ENCODE measurements around the gene PPM1F. TPM values are rescaled to one million over a fixed set of nuclear protein-coding genes. Genes with fewer than 3 reads are reported as not detected.

PPM1F gene
- total RNA-seq, 8 experiments from 2014 or later: 12.3 to 23.1 (median 16.3) TPM

GRCh38 chr22:21989049-21989448 lies 36.4 kb upstream of the PPM1F start:
- in situ Hi-C loops (cut with MboI; ENCODE audit: low pct_unique_long_range_greater_than_20kb in 2 of 9, low sequenced_read_pairs in 9 of 9, unreplicated experiment in 9 of 9): no loop called here
- H3K4me3 ChIP-seq: no peak overlapping the region
- 0 to 100% (median 62%) methylated on average over 1 to 6 of the region's 6 CpGs; no CpG with 5 or more reads in 2 of the 10 experiments for WGBS, 10 experiments
- H3K27ac ChIP-seq: peak overlapping the region in 1 of 2 donors; percentile 34
- H3K4me1 ChIP-seq (replicated peaks in 1 of 2): no peaks in the 10 kb centered on the region
- ATAC-seq (replicated peaks in 6 of 8): peak in 1 of 8 experiments; percentile 32

DNA sequence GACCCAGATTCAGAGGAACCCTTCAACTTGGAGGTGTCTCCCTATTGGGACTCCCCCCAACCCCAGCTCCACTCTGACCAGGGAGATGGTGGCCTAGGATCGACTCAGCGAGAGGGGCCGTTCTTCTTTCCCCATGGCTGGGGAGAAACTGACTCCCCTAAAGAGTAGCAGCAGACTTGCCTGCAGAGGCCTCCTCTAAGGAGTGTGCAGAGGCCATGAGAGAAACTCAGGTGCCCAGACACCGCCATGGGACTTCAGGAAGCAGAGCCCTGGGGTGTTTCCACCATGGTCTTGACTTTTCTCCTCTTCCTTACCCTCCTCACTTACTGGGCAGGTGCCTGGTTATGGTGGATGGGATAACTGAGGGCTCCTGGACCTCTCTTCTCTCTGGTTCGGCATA lies 32.6 kb upstream of the PPM1F start:
- 67 to 100% (median 95%) methylated on average over 1 to 5 of the region's 5 CpGs; no CpG with 5 or more reads in 6 of the 10 experiments for WGBS, 10 experiments
- Histone ChIP-seq H3K4me3 (no peak overlapping the region), H3K27ac (peak overlapping the region in 1 of 2 donors; percentile 55), H3K4me1 (replicated peaks in 1 of 2) (peaks cover 5 to 8% of the 10 kb centered on the region in 2 donors)
- in situ Hi-C loops (cut with MboI; ENCODE audit: low pct_unique_long_range_greater_than_20kb in 2 of 9, low sequenced_read_pairs in 9 of 9, unreplicated experiment in 9 of 9): no loop called here
- no peak for ATAC-seq (replicated peaks in 6 of 8)

DNA sequence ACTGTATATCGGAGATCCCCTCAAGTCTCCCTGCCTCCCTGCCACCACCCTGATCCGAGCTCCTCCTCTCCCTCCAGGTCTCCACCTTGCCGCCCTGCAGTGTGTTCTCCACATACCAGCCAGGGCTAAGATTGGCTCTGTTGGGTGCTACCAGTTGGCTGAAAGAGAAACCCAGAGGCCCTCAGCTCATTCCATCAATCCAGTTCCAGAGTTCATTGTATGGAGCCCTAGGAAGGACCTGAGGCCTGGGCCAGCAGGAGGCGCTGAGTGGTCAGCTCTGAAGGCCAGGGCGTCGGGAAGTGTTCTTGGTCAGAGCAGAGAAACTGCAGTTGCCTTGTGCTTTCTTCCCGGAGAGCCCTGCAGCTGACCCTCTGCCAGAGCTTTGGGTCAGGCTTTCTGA lies 32.1 kb upstream of the PPM1F start:
- Histone ChIP-seq H3K4me1 (replicated peaks in 1 of 2) (peaks cover 5 to 8% of the 10 kb centered on the region in 2 donors), H3K27ac (peak overlapping the region in 1 of 2 donors; percentile 55), H3K4me3 (no peak overlapping the region)
- ATAC-seq (replicated peaks in 6 of 8): peak in 3 of 8 experiments; percentile 65 to 76 (median 76)
- in situ Hi-C loops (cut with MboI; ENCODE audit: low pct_unique_long_range_greater_than_20kb in 2 of 9, low sequenced_read_pairs in 9 of 9, unreplicated experiment in 9 of 9): no loop called here
- WGBS, 10 experiments: 20 to 100% (median 40%) methylated on average over 1 to 6 of the region's 7 CpGs; no CpG with 5 or more reads in 4 of the 10 experiments

DNA sequence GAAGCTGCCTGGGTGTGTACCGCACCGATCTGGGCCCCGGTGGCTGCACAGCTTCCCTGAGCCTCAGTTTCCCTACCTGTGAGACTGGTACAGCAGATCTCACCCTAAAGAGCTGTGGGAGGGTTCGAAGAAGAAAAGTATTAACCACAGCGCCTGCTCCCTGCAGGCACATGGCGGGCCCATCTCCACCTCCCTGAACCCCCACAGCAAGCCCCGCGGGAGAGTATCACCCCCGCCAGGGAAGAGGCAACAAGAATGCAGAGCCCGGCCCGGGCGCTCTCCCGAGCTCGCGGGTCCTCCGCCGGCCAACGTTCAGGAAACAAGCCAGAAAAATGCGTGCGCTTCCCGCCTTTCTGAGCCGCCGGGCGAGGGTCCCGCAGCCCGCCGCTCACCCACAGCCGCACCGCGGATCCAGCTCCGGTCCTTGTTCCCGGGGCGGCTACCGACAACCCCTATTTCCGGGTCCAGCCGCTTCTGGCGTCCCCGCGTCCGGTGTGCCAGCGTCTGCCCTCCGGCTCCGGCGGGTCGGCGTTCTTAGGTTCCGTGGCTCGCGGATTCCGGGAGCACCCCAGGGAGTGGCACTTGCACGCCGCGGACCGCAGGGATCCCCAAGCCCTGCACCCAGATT lies 29.8 kb upstream of the PPM1F start, which contains the start of gene TOP3B:
TSS of gene TOP3B (minus strand) at position 450 of the 628 bp plus-strand sequence. CDS start 7,078 bp downstream, outside the sequence.
- peak; percentile 87 to 97 (median 92) for ATAC-seq (replicated peaks in 6 of 8)
- Histone ChIP-seq H3K27ac (peak within 1 kb of the TSS; percentile 48 to 89), H3K4me1 (replicated peaks in 1 of 2) (peaks cover 5 to 8% of the 10 kb centered on the region in 2 donors), H3K4me3 (peak within 1 kb of the TSS; percentile 87 to 100 (median 99))
- 0 to 1% (median 0%) methylated on average over 3 to 48 of the region's 54 CpGs; no CpG with 5 or more reads in 5 of the 10 experiments for WGBS, 10 experiments
- in situ Hi-C loops (cut with MboI; ENCODE audit: low pct_unique_long_range_greater_than_20kb in 2 of 9, low sequenced_read_pairs in 9 of 9, unreplicated experiment in 9 of 9): no loop called here

- 0 to 33% (median 17%) methylated on average over 1 to 2 of the region's 2 CpGs; no CpG with 5 or more reads in 4 of the 10 experiments for WGBS, 10 experiments
- ATAC-seq (replicated peaks in 6 of 8): no peak
- H3K4me3 ChIP-seq: peak overlapping the region; percentile 87 to 100 (median 99)
- in situ Hi-C loops (cut with MboI; ENCODE audit: low pct_unique_long_range_greater_than_20kb in 2 of 9, low sequenced_read_pairs in 9 of 9, unreplicated experiment in 9 of 9): no loop called here
- peak overlapping the region in 1 of 2 donors; percentile 89 for H3K27ac ChIP-seq
- H3K4me1 ChIP-seq (replicated peaks in 1 of 2): peaks cover 5 to 8% of the 10 kb centered on the region in 2 donors
Observed at GRCh38 chr22:21981874-21982273, 29.2 kb upstream of the PPM1F start.

DNA sequence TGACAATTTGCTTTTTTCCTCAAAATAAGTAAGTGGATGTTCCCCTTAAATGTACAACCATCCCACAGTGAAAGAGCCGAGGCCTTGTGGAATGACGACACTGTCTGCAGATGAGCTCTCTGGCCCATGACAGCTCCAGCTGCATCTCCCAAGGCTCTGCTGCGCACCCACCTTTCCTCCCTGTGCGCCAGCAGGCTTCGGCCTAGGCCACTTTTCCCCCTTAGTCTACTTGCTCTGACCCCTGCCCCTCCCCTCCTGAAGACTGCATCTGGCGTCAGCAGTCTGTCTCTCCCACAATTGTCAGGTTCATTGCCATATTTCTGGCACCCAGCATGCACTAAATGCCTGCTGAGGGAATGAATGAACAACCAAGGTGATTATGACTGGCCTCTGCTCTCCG lies 27.9 kb upstream of the PPM1F start:
- no peak overlapping the region for H3K4me3 ChIP-seq
- WGBS, 10 experiments: 40 to 100% (median 70%) methylated on average over 1 to 4 of the region's 7 CpGs; no CpG with 5 or more reads in 4 of the 10 experiments
- in situ Hi-C loops (cut with MboI; ENCODE audit: low pct_unique_long_range_greater_than_20kb in 2 of 9, low sequenced_read_pairs in 9 of 9, unreplicated experiment in 9 of 9): no loop called here
- H3K4me1 ChIP-seq (replicated peaks in 1 of 2): peaks cover 5 to 8% of the 10 kb centered on the region in 2 donors
- peak overlapping the region in 1 of 2 donors; percentile 40 for H3K27ac ChIP-seq
- no peak for ATAC-seq (replicated peaks in 6 of 8)

- H3K4me1 ChIP-seq (replicated peaks in 1 of 2): peaks cover 5 to 8% of the 10 kb centered on the region in 2 donors
- 88 to 94% (median 91%) methylated on average over 2 to 6 of the region's 11 CpGs; no CpG with 5 or more reads in 4 of the 10 experiments for WGBS, 10 experiments
- no peak for ATAC-seq (replicated peaks in 6 of 8)
- H3K4me3 ChIP-seq: no peak overlapping the region
- H3K27ac ChIP-seq: peak overlapping the region; percentile 39 to 43
- in situ Hi-C loops (cut with MboI; ENCODE audit: low pct_unique_long_range_greater_than_20kb in 2 of 9, low sequenced_read_pairs in 9 of 9, unreplicated experiment in 9 of 9): no loop called here
Observed at GRCh38 chr22:21978564-21979386, 26.1 kb upstream of the PPM1F start.

DNA sequence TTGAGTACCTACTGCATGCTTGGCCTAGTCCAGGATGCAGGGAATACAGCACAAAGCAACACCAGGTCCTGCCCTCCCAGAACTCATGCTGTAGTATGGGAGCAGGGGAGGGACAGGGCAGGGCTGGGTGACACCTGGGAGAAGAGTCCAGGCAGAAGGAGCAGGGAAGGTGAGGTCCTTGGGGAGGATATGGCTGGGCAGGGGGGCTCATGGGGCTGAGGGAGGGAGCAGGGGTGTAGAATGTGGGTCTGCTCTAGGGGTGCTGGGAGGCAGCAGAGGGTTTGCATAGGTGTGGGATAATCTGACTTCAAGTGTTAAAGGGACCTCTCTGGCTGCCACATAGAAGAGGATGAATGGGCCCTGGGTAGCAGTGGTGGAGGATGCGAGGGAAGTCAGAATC lies 25.2 kb upstream of the PPM1F start:
- WGBS, 10 experiments: 100% methylated on average over 1 of the region's 1 CpG; no CpG with 5 or more reads in 9 of the 10 experiments
- Histone ChIP-seq H3K27ac (no peak overlapping the region), H3K4me3 (no peak overlapping the region), H3K4me1 (replicated peaks in 1 of 2) (peaks cover 5 to 8% of the 10 kb centered on the region in 2 donors)
- in situ Hi-C loops (cut with MboI; ENCODE audit: low pct_unique_long_range_greater_than_20kb in 2 of 9, low sequenced_read_pairs in 9 of 9, unreplicated experiment in 9 of 9): no loop called here
- ATAC-seq (replicated peaks in 6 of 8): no peak

GRCh38 chr22:21975854-21976345 lies 23.3 kb upstream of the PPM1F start:
- no peak overlapping the region for H3K4me3 ChIP-seq
- no peak for ATAC-seq (replicated peaks in 6 of 8)
- 80 to 100% methylated on average over 1 to 5 of the region's 5 CpGs; no CpG with 5 or more reads in 8 of the 10 experiments for WGBS, 10 experiments

DNA sequence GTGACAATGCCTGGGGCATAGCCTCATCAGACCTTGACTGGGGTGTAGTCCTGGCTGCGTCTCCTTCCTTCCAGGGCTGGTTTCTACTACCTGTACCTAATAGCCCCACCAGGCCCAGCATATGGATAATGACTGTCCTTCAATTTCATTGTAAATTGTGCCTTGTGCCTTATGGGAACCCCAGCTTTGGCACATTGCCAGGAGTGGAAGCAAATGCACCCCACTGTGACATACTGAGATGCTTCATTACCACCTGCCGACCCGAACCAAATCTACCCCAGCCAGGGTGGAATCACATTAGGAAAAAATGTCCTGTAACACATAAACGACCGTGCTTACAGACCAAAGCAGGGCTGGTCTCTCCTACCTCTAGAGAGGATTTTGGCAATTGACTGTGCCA lies 22.6 kb upstream of the PPM1F start:
- Histone ChIP-seq H3K4me1 (replicated peaks in 1 of 2) (no peaks in the 10 kb centered on the region), H3K4me3 (no peak overlapping the region), H3K27ac (peak overlapping the region in 1 of 2 donors; percentile 20)
- in situ Hi-C loops (cut with MboI; ENCODE audit: low pct_unique_long_range_greater_than_20kb in 2 of 9, low sequenced_read_pairs in 9 of 9, unreplicated experiment in 9 of 9): no loop called here
- 63 to 94% (median 92%) methylated on average over 2 to 4 of the region's 5 CpGs; no CpG with 5 or more reads in 6 of the 10 experiments for WGBS, 10 experiments
- no peak for ATAC-seq (replicated peaks in 6 of 8)

More at GRCh38 chr22:21975854-21976345, 23.3 kb upstream of the PPM1F start:
- in situ Hi-C loops (cut with MboI; ENCODE audit: low pct_unique_long_range_greater_than_20kb in 2 of 9, low sequenced_read_pairs in 9 of 9, unreplicated experiment in 9 of 9): no loop called here
- no peaks in the 10 kb centered on the region for H3K4me1 ChIP-seq (replicated peaks in 1 of 2)
- H3K27ac ChIP-seq: no peak overlapping the region

GRCh38 chr22:21974058-21974649 lies 21.5 kb upstream of the PPM1F start:
- H3K4me3 ChIP-seq: no peak overlapping the region
- H3K27ac ChIP-seq: no peak overlapping the region
- WGBS, 10 experiments: 100% methylated on average over 3 to 4 of the region's 12 CpGs; no CpG with 5 or more reads in 8 of the 10 experiments
- no peak for ATAC-seq (replicated peaks in 6 of 8)
- in situ Hi-C loops (cut with MboI; ENCODE audit: low pct_unique_long_range_greater_than_20kb in 2 of 9, low sequenced_read_pairs in 9 of 9, unreplicated experiment in 9 of 9): no loop called here
- H3K4me1 ChIP-seq (replicated peaks in 1 of 2): no peaks in the 10 kb centered on the region

- Histone ChIP-seq H3K27ac (peak overlapping the region in 1 of 2 donors; percentile 9), H3K4me3 (no peak overlapping the region), H3K4me1 (replicated peaks in 1 of 2) (no peaks in the 10 kb centered on the region)
- no peak for ATAC-seq (replicated peaks in 6 of 8)
- in situ Hi-C loops (cut with MboI; ENCODE audit: low pct_unique_long_range_greater_than_20kb in 2 of 9, low sequenced_read_pairs in 9 of 9, unreplicated experiment in 9 of 9): no loop called here
- WGBS, 10 experiments: 88 to 100% (median 92%) methylated on average over 1 to 2 of the region's 6 CpGs; no CpG with 5 or more reads in 7 of the 10 experiments
Observed at GRCh38 chr22:21972806-21973205, 20.2 kb upstream of the PPM1F start.

Measured in motor neuron (in vitro differentiated cells).